Measurements from ENCODE around the gene GCNT1. TPM values are rescaled to one million over a fixed set of nuclear protein-coding genes. Genes with fewer than 3 reads are reported as not detected.
A peak's percentile ranks its signal among the peaks of the same experiment; 100 is the strongest.

The GCNT1 gene
- total RNA-seq, 6 experiments from 2014 or later = 15.0 to 26.2 (median 19.7) TPM

DNA sequence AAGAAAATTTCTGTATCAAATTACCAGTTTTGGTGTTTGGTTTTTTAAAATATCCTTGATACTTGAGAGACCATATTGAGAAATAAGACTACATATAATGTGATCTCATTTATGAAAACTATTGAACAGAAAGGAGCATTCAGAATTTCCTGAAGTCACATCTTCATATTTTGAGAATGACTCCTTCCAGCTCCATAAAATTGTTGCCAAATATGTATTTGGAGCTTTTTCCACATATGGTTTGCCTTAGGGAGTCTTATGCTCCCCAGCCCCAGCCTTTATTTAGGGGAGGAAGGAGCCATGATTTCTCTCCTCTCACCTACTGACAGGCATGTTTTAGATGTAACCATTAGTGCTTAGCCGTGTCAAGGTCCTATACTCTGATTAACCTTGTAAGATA is 51.1 kb downstream of the GCNT1 start:
- H3K27ac Mint-ChIP-seq = no peak overlapping the region
- TF ChIP-seq, protein P1, sequence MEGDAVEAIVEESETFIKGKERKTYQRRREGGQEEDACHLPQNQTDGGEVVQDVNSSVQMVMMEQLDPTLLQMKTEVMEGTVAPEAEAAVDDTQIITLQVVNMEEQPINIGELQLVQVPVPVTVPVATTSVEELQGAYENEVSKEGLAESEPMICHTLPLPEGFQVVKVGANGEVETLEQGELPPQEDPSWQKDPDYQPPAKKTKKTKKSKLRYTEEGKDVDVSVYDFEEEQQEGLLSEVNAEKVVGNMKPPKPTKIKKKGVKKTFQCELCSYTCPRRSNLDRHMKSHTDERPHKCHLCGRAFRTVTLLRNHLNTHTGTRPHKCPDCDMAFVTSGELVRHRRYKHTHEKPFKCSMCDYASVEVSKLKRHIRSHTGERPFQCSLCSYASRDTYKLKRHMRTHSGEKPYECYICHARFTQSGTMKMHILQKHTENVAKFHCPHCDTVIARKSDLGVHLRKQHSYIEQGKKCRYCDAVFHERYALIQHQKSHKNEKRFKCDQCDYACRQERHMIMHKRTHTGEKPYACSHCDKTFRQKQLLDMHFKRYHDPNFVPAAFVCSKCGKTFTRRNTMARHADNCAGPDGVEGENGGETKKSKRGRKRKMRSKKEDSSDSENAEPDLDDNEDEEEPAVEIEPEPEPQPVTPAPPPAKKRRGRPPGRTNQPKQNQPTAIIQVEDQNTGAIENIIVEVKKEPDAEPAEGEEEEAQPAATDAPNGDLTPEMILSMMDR (IDR thresholded peaks at IDR 0.05) = no peak
- H3K27me3 Mint-ChIP-seq (ENCODE audit: insufficient read depth) = no peaks in the 10 kb centered on the region; the same call in 1 of the 2 replicates
- H3K4me1 Mint-ChIP-seq (ENCODE audit: low read depth) = peaks cover 29% of the 10 kb centered on the region
- peaks cover 6% of the 10 kb centered on the region; the same call in 1 of the 2 replicates for H3K36me3 Mint-ChIP-seq (ENCODE audit: low read depth)
- no peak for DNase-seq
- no peak overlapping the region for H3K4me3 Mint-ChIP-seq
- H3K9me3 Mint-ChIP-seq = no peaks in the 10 kb centered on the region

DNA sequence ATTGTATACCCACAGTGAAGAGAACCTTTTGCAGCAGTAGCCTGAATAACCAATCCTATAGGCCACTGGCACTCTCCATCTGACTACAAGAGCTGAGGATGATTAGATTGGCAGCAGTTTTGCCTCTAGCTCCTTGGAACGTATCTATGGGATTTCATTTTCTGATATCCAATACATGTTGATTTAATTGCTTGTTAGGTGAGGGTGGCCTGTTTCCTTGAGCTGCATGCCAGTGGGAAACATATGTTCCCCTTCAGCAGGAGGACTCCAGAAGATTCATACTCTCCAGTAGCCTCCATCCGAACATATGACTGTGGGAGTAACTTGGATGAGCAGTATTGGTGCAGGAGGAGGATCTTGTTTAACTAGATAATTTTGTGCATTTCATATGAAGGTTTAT is 51.5 kb downstream of the GCNT1 start:
- Mint-ChIP-seq H3K27me3 (ENCODE audit: insufficient read depth) (no peaks in the 10 kb centered on the region; the same call in 1 of the 2 replicates), H3K27ac (no peak overlapping the region), H3K9me3 (no peaks in the 10 kb centered on the region), H3K4me3 (no peak overlapping the region), H3K4me1 (ENCODE audit: low read depth) (peaks cover 29% of the 10 kb centered on the region), H3K36me3 (ENCODE audit: low read depth) (peaks cover 6% of the 10 kb centered on the region; the same call in 1 of the 2 replicates)
- DNase-seq = no peak
- TF ChIP-seq, protein P1 (IDR thresholded peaks at IDR 0.05) = no peak

GRCh38 chr9:76512826-76513225 is 53.8 kb downstream of the GCNT1 start:
- TF ChIP-seq, protein P1 (IDR thresholded peaks at IDR 0.05) = no peak
- Mint-ChIP-seq H3K9me3 (no peaks in the 10 kb centered on the region), H3K4me1 (ENCODE audit: low read depth) (peaks cover 29% of the 10 kb centered on the region), H3K27me3 (ENCODE audit: insufficient read depth) (peaks cover 2% of the 10 kb centered on the region), H3K4me3 (peak overlapping the region; percentile 28; the same call in 1 of the 2 replicates), H3K36me3 (ENCODE audit: low read depth) (peaks cover 6% of the 10 kb centered on the region; the same call in 1 of the 2 replicates), H3K27ac (no peak overlapping the region)
- DNase-seq = peak; percentile 73

DNA sequence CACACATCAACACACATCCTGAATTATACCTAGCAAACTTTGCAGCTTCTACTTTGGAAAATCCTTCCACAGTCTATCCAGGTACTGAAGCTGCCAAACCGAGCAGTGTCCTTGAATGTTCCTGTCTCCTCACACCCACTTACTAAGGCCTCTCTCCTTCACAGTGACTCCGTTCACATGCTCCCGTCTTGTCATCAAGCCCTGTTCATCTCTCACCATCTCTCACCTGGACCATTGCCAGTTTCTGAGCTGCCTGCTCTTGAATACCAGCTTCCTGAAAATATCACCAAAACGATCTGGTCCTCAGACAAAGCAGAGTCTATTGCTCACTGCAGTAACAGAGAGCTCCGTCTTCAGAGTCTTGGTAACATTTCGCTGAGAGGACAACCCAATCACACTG is 57.4 kb downstream of the GCNT1 start:
- Mint-ChIP-seq H3K9me3 (no peaks in the 10 kb centered on the region), H3K36me3 (ENCODE audit: low read depth) (peaks cover 6% of the 10 kb centered on the region; the same call in 1 of the 2 replicates), H3K27me3 (ENCODE audit: insufficient read depth) (peaks cover 2% of the 10 kb centered on the region), H3K27ac (no peak overlapping the region), H3K4me3 (no peak overlapping the region), H3K4me1 (ENCODE audit: low read depth) (peaks cover 25% of the 10 kb centered on the region)
- TF ChIP-seq, protein P1 (IDR thresholded peaks at IDR 0.05) = no peak
- DNase-seq = no peak

GRCh38 chr9:76516871-76517270 is 57.9 kb downstream of the GCNT1 start:
- TF ChIP-seq, protein P1 (IDR thresholded peaks at IDR 0.05) = no peak
- no peak overlapping the region for H3K27ac Mint-ChIP-seq

More at GRCh38 chr9:76516871-76517270, 57.9 kb downstream of the GCNT1 start:
- H3K27me3 Mint-ChIP-seq (ENCODE audit: insufficient read depth) = peaks cover 5% of the 10 kb centered on the region
- H3K4me1 Mint-ChIP-seq (ENCODE audit: low read depth) = peaks cover 28% of the 10 kb centered on the region
- DNase-seq = no peak
- peaks cover 6% of the 10 kb centered on the region; the same call in 1 of the 2 replicates for H3K36me3 Mint-ChIP-seq (ENCODE audit: low read depth)
- H3K9me3 Mint-ChIP-seq = no peaks in the 10 kb centered on the region
- no peak overlapping the region for H3K4me3 Mint-ChIP-seq

All from HFFc6 (cell line).